Dedifferentiated amniotic fluid mesenchymal stem cell (primary cell): ENCODE results near the gene GPR160.

Source experiments
- DNase-seq: peaks from one replicate; pipeline ENCODE4 v3.0.0-alpha.2; 2016; ENCODE audit errors: extremely low spot score

The GPR160 gene

GRCh38 chr3:170064108-170064507 lies 26.3 kb downstream of the GPR160 start:
- DNase-seq, result no peak

DNA sequence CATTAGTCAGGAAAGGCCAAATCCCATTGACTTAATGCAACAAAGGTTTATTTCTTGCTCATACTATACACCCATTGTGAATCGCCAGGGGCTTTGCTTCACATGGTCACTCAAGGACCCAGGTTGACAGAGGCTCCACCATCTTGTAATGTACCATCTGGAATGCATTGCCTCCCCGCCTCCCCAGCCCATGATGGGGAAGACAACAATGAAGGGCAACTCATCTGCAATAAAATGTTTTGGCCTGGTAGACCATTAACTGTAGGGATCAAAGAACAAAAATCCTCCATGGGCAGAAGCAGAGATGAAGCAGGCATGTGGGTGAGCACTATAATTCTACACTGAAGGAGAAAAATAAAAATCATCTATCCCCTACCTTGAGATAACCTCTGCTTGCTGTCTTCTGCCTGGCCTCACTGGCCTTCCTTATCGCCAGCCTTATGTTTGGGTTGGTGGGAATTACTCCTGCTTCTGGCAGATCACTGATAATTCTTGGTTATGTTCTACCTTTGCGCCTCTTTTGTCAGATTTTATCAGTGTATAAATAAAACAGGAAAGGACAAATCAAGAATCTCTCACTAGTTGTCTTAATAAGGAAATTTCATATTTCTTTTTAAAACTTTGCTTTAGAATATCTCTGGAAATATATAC lies 37.8 kb downstream of the GPR160 start:
- DNase-seq, result no peak

GRCh38 chr3:170076715-170077238 lies 39.0 kb downstream of the GPR160 start:
- DNase-seq, result no peak

DNA sequence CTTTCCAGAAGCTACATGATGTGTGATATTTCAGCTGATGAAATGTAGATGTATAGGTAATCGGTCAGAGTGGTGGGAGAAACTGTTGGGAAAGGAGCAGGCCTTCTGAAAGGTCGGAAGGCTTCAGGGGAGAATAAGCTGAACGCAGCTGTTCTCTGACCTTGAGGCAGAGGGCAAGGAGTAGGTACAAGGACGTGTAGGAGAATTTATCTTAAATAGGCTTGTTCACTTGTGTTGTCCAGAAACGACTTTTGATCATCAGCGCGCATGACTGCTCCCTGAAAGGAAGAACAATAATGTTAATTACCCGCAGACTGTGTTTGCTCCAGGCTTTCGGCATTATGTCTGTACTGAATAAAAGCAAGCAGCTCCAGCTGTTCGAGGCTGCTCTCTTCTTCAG lies 39.6 kb downstream of the GPR160 start:
- DNase-seq, result no peak

GRCh38 chr3:170078620-170079281 lies 41.0 kb downstream of the GPR160 start:
- DNase-seq, result no peak

GRCh38 chr3:170079536-170080165 lies 41.9 kb downstream of the GPR160 start:
- peak; percentile 46 for DNase-seq

DNA sequence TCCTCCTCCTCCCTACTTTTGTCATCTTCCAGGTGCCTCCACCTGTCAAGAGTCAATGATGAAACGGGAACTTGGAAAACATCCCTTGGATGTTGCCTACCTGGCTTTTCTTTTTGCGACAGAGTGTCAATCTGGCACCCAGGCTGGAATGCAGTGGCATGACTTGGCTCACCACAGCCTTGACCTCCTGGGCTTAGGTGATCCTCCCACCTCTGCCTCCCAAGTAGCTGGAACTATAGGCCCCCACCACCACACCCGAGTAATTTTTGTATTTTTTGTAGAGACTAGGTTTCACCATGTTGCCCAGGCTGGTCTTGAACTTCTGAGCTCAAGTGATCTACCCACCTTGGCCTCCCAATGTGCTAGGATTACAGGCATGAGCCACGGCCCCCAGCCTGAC lies 42.8 kb downstream of the GPR160 start:
- DNase-seq, result no peak

GRCh38 chr3:170081079-170081741 lies 43.4 kb downstream of the GPR160 start:
- DNase-seq, result peak; percentile 87

- DNase-seq, result no peak
These were observed 45.5 kb downstream of the GPR160 start for GRCh38 chr3:170083343-170083742.

- DNase-seq, result no peak
These were observed 47.6 kb downstream of the GPR160 start for GRCh38 chr3:170085396-170085795.

- no peak for DNase-seq
These were observed 52.2 kb downstream of the GPR160 start for GRCh38 chr3:170089862-170090600.

GRCh38 chr3:170090601-170090981 lies 52.8 kb downstream of the GPR160 start:
- no peak for DNase-seq

DNA sequence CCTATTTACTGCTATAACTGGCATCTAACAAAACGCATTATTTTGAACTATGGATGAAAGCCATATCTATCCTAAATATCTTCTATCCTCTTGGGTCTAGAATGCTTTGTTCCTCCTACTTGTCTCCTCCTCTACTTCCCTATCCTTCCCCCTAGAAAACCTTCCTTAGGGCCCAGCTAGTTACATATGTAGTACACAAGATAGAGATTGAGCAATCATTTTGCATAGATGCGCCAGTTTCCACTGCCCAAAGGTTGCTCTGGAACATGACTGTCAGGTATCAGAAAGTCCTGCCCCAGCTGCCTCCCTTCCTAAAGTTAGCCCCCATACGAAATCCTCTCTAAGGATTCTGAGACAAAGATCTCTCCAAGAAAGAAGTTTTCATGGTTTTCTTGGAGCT lies 55.1 kb downstream of the GPR160 start:
- DNase-seq, result no peak

GRCh38 chr3:170095771-170096170 lies 58.0 kb downstream of the GPR160 start:
- DNase-seq, result no peak

- DNase-seq, result no peak
These were observed 58.5 kb downstream of the GPR160 start for GRCh38 chr3:170096342-170096741.

- no peak for DNase-seq
These were observed 61.0 kb downstream of the GPR160 start for GRCh38 chr3:170098753-170099152.

DNA sequence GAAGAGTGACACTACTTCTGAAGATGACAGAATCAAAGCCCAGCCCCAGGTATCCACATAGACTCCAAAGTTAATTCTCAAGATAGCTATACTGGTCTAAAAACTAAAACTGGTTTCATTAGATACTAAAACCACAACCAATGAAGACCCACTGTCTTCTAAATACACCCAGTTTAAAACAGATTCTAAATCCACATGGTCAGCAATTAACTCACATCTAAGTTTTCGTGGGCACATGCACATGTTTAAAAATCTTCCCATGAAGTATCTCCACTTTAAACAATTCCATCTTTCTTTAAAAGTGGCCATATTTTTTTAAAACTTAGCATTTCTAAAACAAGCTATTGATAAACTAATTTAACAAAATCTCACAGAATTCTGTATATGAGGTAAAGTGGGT lies 63.1 kb downstream of the GPR160 start:
- DNase-seq, result no peak

- no peak for DNase-seq
These were observed 64.6 kb downstream of the GPR160 start for GRCh38 chr3:170102431-170102830.

DNA sequence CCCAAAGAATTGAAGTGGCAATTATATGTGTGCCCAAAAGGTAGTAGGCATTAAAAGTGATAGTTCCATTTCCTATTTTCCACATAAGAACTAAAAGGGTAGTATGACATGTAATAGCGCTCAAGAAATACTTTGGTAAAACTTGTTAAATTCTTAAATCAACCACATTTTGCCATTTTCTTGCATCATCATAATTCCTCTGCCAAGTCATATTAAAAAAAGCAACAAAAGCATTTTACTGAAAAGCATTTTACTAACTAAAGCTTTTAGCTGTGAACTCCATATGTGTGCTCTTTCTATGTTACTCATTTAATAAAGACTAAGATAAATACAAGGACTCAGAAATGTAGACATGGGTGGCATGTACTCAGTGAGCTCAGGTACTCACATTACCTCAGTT lies 70.1 kb downstream of the GPR160 start:
- peak; percentile 42 for DNase-seq

DNA sequence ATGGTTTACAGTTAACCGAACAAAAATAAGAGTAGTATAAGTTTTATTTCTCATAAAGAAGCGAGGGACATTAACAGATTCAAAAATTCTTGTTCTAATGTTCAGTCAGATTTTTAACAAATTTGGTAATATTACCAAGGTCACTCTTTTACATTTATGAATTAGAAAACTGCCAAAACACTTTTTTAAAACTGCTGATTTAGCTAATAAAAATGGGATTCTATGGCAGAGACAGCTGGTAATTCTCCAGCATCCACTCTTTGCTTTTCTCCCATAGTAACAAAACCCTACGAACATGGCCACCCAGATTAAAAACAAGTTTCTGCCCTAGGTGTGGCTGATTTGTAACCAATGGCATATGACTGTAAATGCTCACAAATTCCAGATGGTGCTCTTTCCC lies 71.2 kb downstream of the GPR160 start:
- DNase-seq, result no peak

DNA sequence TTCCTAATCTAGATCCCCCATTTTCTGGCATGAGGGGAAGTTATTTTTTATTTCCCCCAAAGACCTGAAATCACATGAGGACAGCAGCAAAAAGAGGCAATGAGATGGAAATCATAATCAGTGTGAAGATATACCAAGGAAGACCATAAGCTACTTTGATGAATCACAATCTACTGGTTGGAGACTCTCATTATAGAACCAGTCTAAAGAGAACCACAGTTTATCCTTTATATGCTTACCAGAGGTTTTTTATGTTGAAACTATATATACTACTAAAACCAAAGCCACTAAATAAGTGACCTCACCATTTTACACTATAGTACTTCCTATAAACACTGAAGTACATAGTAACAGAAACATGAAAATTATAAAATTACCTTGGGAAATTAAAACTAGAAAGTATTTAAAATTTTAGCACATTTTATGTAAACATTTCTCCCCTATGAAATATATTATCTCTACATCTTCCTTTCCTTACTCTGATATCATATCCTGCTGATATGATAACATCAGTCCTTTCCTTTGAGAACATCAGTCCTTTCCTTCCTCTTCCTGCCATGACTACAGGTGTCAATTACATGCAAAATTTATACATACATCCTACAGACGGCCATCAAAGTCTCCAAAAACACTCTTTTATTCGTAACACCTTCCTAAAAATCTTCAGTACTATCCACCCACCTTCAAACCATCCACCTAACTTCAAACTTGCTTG lies 71.9 kb downstream of the GPR160 start:
- DNase-seq, result no peak
